Adrenal gland (tissue), 12 donors: ENCODE measurements around the gene BCL6. TPM values are rescaled to one million over a fixed set of nuclear protein-coding genes. Genes with fewer than 3 reads are reported as not detected.

Experiments
- DNase-seq, 7 donors: peaks; one replicate each; pipeline ENCODE4 v3.0.0-alpha.2; 2019 to 2020
- H3K27ac ChIP-seq, 5 donors: fragments of 200-600 bp; sonication (generic) in 4 of 5; 1 replicate in 3 of 5; 2 replicates in 2 of 5; pipeline versions ENCODE4 v1.5.1 to v1.8.0; 2016 to 2020; ENCODE audit warnings: mild to moderate bottlenecking in 1 of 5
- H3K27me3 ChIP-seq: fragments of 200-600 bp; 2 replicates; pipeline ENCODE4 v1.8.0; 2021
- H3K36me3 ChIP-seq, 2 donors: fragments of 200-600 bp; replicated peaks in 1 of 2; 1 replicate in 1 of 2; 2 replicates in 1 of 2; pipeline versions ENCODE4 v1.5.1 to v1.8.0; 2018 to 2022
- H3K4me1 ChIP-seq, 2 donors: fragments of 200-600 bp; replicated peaks in 1 of 2; 1 replicate in 1 of 2; 2 replicates in 1 of 2; pipeline versions ENCODE4 v1.5.1 to v1.8.0; 2018 to 2021
- H3K4me3 ChIP-seq, 4 donors: fragments of 200-600 bp; sonication (generic) in 3 of 4; one replicate each; pipeline ENCODE4 v1.5.1; 2016 to 2018
- H3K9me3 ChIP-seq, 3 donors: fragments of 200-600 bp; sonication (generic) in 1 of 3; replicated peaks in 1 of 3; 1 replicate in 2 of 3; 2 replicates in 1 of 3; pipeline versions ENCODE4 v1.5.1 to v1.8.0; 2016 to 2021
- CTCF ChIP-seq, 6 experiments: fragments of 450-650 bp in 4 of 6; fragments of 200-600 bp in 2 of 6; sonication (generic) in 1 of 6; IDR thresholded peaks; 1 replicate in 5 of 6; 2 replicates in 1 of 6; pipeline versions ENCODE4 v1.5.1 to v1.8.0; 2016 to 2021; ENCODE audit warnings: antibody characterized with exemption in 6 of 6, mild to moderate bottlenecking in 2 of 6, moderate library complexity in 1 of 6
- POLR2A ChIP-seq, 2 donors: fragments of 450-650 bp; IDR thresholded peaks; one replicate each; pipeline ENCODE4 v1.6.1; 2017; ENCODE audit warnings: antibody characterized with exemption in 2 of 2, mild to moderate bottlenecking in 2 of 2, moderate library complexity in 1 of 2
- WGBS, 4 donors: extraction: QIAGEN DNeasy Blood & Tissue Kit in 2 of 4; methylation state at CpG; one replicate each; pipeline versions ENCODE4 v1.1.5 to v1.1.7; 2013 to 2017; 5-methylcytosine and 5-hydroxymethylcytosine counted together
- intact Hi-C, 2 donors: fragments of 100-400 bp; cut with DNase I; formaldehyde crosslinking; loops; one replicate each; pipeline versions ENCODE4 v1.14.1 to v1.15.0; 2022 to 2023
- polyA plus RNA-seq, 3 donors: library from polyadenylated mRNA; stranded (reverse); fragments of 200-250 nt in 2 of 3; fragments of 350-450 nt in 1 of 3; fragmentation: Illumina TruSeq in 1 of 3; extraction: RNeasy Lipid Tissue Mini Kit (QIAGEN cat#74804) in 1 of 3; gene quantifications; one replicate each; pipeline ENCODE4 v1.2.3, GENCODE V29; 2013 to 2014
- total RNA-seq, 9 donors: library from RNA; depleted of rRNA in 4 of 9; stranded (reverse); fragments of >200 nt in 4 of 9; fragments of 120-200 nt in 1 of 9; fragmentation: NEBNext Ultra II Directional in 1 of 9; extraction: Animal tissue kit (Norgen Biotek cat#: 25700) in 1 of 9; gene quantifications; one replicate each; pipeline versions ENCODE4 v1.1.0 to v1.2.4, GENCODE V29; 2013 to 2023
- donor health status: healthy with polysubstance abuse.
- donor health status: Bipolar disorder and iron deficiency.
- donor health status: DM: yes; HTN: yes; CAD: no.
- donor health status: DM: no; HTN: no; CAD: no.
- donor health status: DM: no; HTN: no; CAD: no.
- donor health status: DM: yes; HTN: yes; CAD: no.

The BCL6 gene
- total and polyA plus RNA-seq, 12 donors = 9.5 to 131 (median 79.8) TPM

GRCh38 chr3:187782006-187782405 is 36.7 kb upstream of the BCL6 start:
- Histone ChIP-seq H3K4me1 (no peaks in the 10 kb centered on the region), H3K27ac (no peak overlapping the region), H3K36me3 (no peaks in the 10 kb centered on the region), H3K4me3 (no peak overlapping the region), H3K9me3 (no peaks in the 10 kb centered on the region), H3K27me3 (no peaks in the 10 kb centered on the region)
- WGBS, 4 donors = 87 to 91% (median 89%) methylated on average over 3 of the region's 3 CpGs
- intact Hi-C loops = no loop called here
- DNase-seq = no peak
- TF ChIP-seq POLR2A (IDR thresholded peaks at IDR 0.05) (no peak), CTCF (IDR thresholded peaks at IDR 0.05) (no peak)

DNA sequence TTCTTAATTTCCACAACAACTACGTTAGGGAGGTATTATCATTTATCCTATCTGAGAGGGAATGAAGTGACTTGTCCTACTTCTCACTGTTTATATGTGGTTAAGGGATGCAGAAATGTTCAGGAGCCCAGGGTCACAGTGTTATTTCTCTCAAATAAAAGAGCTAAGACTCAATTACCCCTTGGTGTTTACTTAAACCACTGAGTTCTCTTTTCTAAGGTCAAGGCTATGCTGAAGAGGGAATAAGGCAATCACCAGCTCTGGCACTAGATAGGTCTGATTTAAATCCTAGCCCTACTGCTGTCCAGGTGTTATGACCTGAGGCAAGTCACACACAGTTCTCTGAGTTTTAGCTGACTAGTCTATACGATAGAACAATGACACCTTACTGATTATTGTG is 35.7 kb upstream of the BCL6 start:
- Histone ChIP-seq H3K27ac (no peak overlapping the region), H3K9me3 (no peaks in the 10 kb centered on the region), H3K36me3 (no peaks in the 10 kb centered on the region), H3K27me3 (no peaks in the 10 kb centered on the region), H3K4me3 (no peak overlapping the region), H3K4me1 (no peaks in the 10 kb centered on the region)
- TF ChIP-seq CTCF (IDR thresholded peaks at IDR 0.05) = no peak
- TF ChIP-seq POLR2A (IDR thresholded peaks at IDR 0.05) = no peak
- 64 to 80% (median 70%) methylated on average over 2 of the region's 2 CpGs for WGBS, 4 donors
- DNase-seq = no peak
- intact Hi-C loops = no loop called here

GRCh38 chr3:187778726-187779125 is 33.5 kb upstream of the BCL6 start:
- no peak for DNase-seq
- no peak overlapping the region for H3K27ac ChIP-seq
- H3K27me3 ChIP-seq = no peaks in the 10 kb centered on the region
- H3K4me3 ChIP-seq = no peak overlapping the region
- intact Hi-C loops = no loop called here
- H3K36me3 ChIP-seq = no peaks in the 10 kb centered on the region
- no peaks in the 10 kb centered on the region for H3K4me1 ChIP-seq
- TF ChIP-seq CTCF (IDR thresholded peaks at IDR 0.05) = no peak
- no peak for TF ChIP-seq POLR2A (IDR thresholded peaks at IDR 0.05)
- WGBS, 4 donors = 87 to 96% (median 91%) methylated on average over 2 of the region's 2 CpGs
- H3K9me3 ChIP-seq = no peaks in the 10 kb centered on the region

- H3K9me3 ChIP-seq = no peaks in the 10 kb centered on the region
- TF ChIP-seq POLR2A (IDR thresholded peaks at IDR 0.05) = no peak
- TF ChIP-seq CTCF (IDR thresholded peaks at IDR 0.05) = no peak
- WGBS, 4 donors = 60 to 75% (median 66%) methylated on average over 6 of the region's 6 CpGs
- H3K36me3 ChIP-seq = no peaks in the 10 kb centered on the region
- peak in 1 of 7 donors; percentile 15 for DNase-seq
- no peak overlapping the region for H3K4me3 ChIP-seq
- peak overlapping the region in 1 of 5 donors; percentile 25 for H3K27ac ChIP-seq
- intact Hi-C loops = no loop called here
- H3K4me1 ChIP-seq = no peaks in the 10 kb centered on the region
- H3K27me3 ChIP-seq = no peaks in the 10 kb centered on the region
These were observed 32.2 kb upstream of the BCL6 start for GRCh38 chr3:187777331-187777941.
